ENCODE measurements around the gene LEFTY1. TPM values are rescaled to one million over a fixed set of nuclear protein-coding genes. Genes with fewer than 3 reads are reported as not detected.
"Not testable (repeated sequence)": the region's sequence is repeated elsewhere in the genome, so short reads cannot be mapped to it uniquely, and the experiment has no call there.

LEFTY1 gene
- total RNA-seq, 1 experiment from 2014 or later = not detected

DNA sequence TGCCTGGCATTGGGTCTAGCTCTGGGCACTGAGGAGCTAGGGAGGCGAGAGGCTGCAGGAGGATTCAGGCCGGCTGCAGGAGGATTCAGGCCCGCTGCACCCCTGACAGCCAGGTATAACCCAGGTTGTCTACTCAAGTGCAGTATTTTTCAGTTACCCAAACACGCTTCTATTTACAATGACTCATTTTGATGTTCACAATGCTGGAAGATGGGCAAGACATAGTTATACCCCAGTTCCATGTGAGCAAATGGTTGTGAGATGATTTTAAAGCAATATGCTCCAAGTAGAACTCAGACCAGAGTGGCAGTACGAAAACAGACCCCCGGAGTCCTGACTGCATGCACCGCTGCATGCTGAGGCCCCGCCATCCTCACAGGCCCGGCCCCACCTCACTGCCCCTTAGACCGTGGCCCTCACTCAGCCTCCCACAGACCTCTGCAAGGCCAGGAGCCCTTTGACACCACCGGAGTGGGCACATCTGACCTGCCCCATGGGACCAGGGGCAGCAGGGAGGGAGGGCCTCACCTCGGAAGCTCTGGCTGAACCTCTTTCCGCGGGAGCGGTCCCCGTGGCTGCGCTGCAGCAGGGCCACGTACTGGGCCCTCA lies 553 bp downstream of the LEFTY1 start:
- Histone ChIP-seq H3K4me1 (peaks cover 16% of the 10 kb centered on the region; the same call in 1 of the 2 replicates), H3K4me3 (ENCODE audit: low read depth, low read length) (no peak overlapping the region), H3K9me3 (no peaks in the 10 kb centered on the region), H3K27me3 (replicated peaks; ENCODE audit: control insufficient read depth, insufficient read depth, low read length) (no peaks in the 10 kb centered on the region), H3K36me3 (ENCODE audit: control insufficient read depth, insufficient read depth, low read length) (no peaks in the 10 kb centered on the region)
- Mint-ChIP-seq H3K27me3 (ENCODE audit: insufficient read depth, unreplicated experiment) (no peaks in the 10 kb centered on the region), H3K36me3 (ENCODE audit: insufficient read depth, unreplicated experiment) (peaks cover under 1% of the 10 kb centered on the region), H3K4me3 (ENCODE audit: unreplicated experiment) (no peak overlapping the region), H3K27ac (ENCODE audit: unreplicated experiment) (no peak overlapping the region), H3K9me3 (ENCODE audit: unreplicated experiment) (no peaks in the 10 kb centered on the region), H3K4me1 (ENCODE audit: low read depth, unreplicated experiment) (peaks cover 7% of the 10 kb centered on the region)
- no TSS peak for BruUV-seq (replicated peaks)
- ChIA-PET CTCF (interaction anchor here (0.6 kb wide), 1 partner anchor 36 kb away, joined by 5 read pairs; no protein-coding TSS in a partner anchor), POLR2A (no interaction called here)
- no peak for TF ChIP-seq CTCF (IDR thresholded peaks at IDR 0.05; ENCODE audit: insufficient read depth in 1 of 2, low read depth in 1 of 2, low read length in 1 of 2, severe bottlenecking in 1 of 2, unreplicated experiment in 1 of 2)
- no peak for DNase-seq
- intact Hi-C loops (cut with micrococcal nuclease; ENCODE audit: unreplicated experiment) = no loop called here

DNA sequence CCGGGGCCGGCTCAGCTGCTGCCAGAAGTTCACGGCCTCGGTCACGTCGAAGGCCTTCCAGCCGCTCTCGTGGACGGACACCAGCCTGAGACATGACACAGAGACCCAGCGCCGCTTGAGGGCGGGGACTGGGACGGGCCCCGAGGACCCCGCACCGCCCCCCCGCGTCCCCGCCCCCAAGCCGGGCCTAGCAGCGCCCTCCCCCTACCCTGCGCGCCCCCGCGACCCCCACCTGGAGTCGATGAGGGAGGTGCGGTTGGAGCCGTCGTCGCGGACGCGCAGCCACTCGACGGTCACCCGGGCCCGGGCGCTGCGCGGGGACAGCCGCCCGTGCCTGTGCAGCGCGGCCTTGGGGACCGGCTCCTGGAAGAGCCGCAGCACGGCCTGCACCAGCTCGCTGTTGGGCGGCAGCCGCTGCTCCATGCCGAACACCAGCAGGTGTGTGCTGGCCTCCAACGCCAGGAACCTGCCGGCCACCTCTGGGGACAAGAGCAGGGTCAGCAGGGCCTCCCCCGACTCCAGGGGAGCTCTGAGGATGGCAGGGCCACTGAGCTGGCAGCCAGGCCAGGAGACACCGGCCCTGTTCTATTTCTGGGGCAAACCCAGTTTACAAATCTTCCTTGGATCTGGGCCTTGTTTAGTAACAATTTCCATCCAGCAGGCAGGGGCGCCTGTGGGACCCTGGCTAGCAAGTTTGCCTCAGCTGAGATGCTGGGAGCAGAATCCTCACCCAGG lies 1.2 kb downstream of the LEFTY1 start:
- H3K9me3 Mint-ChIP-seq (ENCODE audit: unreplicated experiment); H3K27me3 Mint-ChIP-seq (ENCODE audit: insufficient read depth, unreplicated experiment); intact Hi-C loops (cut with micrococcal nuclease; ENCODE audit: unreplicated experiment); H3K27me3 ChIP-seq (replicated peaks; ENCODE audit: control insufficient read depth, insufficient read depth, low read length); H3K9me3 ChIP-seq; H3K36me3 Mint-ChIP-seq (ENCODE audit: insufficient read depth, unreplicated experiment); H3K36me3 ChIP-seq (ENCODE audit: control insufficient read depth, insufficient read depth, low read length); DNase-seq; H3K4me3 ChIP-seq (ENCODE audit: low read depth, low read length); POLR2A ChIA-PET; H3K4me3 Mint-ChIP-seq (ENCODE audit: unreplicated experiment); CTCF ChIA-PET; H3K27ac Mint-ChIP-seq (ENCODE audit: unreplicated experiment); BruUV-seq (replicated peaks): not testable (repeated sequence)
- peaks cover 16% of the 10 kb centered on the region; the same call in 1 of the 2 replicates for H3K4me1 ChIP-seq
- peaks cover 10% of the 10 kb centered on the region for H3K4me1 Mint-ChIP-seq (ENCODE audit: low read depth, unreplicated experiment)

GRCh38 chr1:225887030-225887314 lies 2.0 kb downstream of the LEFTY1 start:
- Mint-ChIP-seq H3K4me3 (ENCODE audit: unreplicated experiment) (no peak overlapping the region), H3K36me3 (ENCODE audit: insufficient read depth, unreplicated experiment) (peaks cover 6% of the 10 kb centered on the region), H3K9me3 (ENCODE audit: unreplicated experiment) (no peaks in the 10 kb centered on the region), H3K4me1 (ENCODE audit: low read depth, unreplicated experiment) (peaks cover 10% of the 10 kb centered on the region), H3K27me3 (ENCODE audit: insufficient read depth, unreplicated experiment) (no peaks in the 10 kb centered on the region), H3K27ac (ENCODE audit: unreplicated experiment) (no peak overlapping the region)
- ChIA-PET POLR2A (no interaction called here), CTCF (no interaction called here)
- intact Hi-C loops (cut with micrococcal nuclease; ENCODE audit: unreplicated experiment) = no loop called here
- no peak for TF ChIP-seq CTCF (IDR thresholded peaks at IDR 0.05; ENCODE audit: insufficient read depth in 1 of 2, low read depth in 1 of 2, low read length in 1 of 2, severe bottlenecking in 1 of 2, unreplicated experiment in 1 of 2)
- Histone ChIP-seq H3K4me3 (ENCODE audit: low read depth, low read length) (no peak overlapping the region), H3K4me1 (peaks cover 16% of the 10 kb centered on the region; the same call in 1 of the 2 replicates), H3K36me3 (ENCODE audit: control insufficient read depth, insufficient read depth, low read length) (no peaks in the 10 kb centered on the region), H3K9me3 (no peaks in the 10 kb centered on the region), H3K27me3 (replicated peaks; ENCODE audit: control insufficient read depth, insufficient read depth, low read length) (no peaks in the 10 kb centered on the region)
- no TSS peak for BruUV-seq (replicated peaks)
- DNase-seq = no peak

All from Caco-2 (cell line).